ENCODE results near the gene OSBPL1A. TPM values are rescaled to one million over a fixed set of nuclear protein-coding genes. Genes with fewer than 3 reads are reported as not detected.

The OSBPL1A gene
- total RNA-seq, 1 experiment from 2014 or later, result 53.1 TPM

GRCh38 chr18:24417480-24417879 lies 19.9 kb upstream of the OSBPL1A start:
- Mint-ChIP-seq H3K9me3 (no peaks in the 10 kb centered on the region), H3K27me3 (ENCODE audit: low read depth) (peaks cover 2% of the 10 kb centered on the region; the same call in 1 of the 2 replicates), H3K4me3 (no peak overlapping the region), H3K36me3 (no peaks in the 10 kb centered on the region), H3K4me1 (peaks cover 12% of the 10 kb centered on the region), H3K27ac (no peak overlapping the region)
- DNase-seq (ENCODE audit: low spot score), result no peak
- POLR2A ChIA-PET, result interaction anchor here (0.7 kb wide), 1 partner anchor 37 kb away, joined by 10 read pairs; no protein-coding TSS in a partner anchor
- CTCF ChIA-PET, result interaction anchor here (0.8 to 1.7 kb wide), 3 partner anchors 11 to 72 kb away, joined by 3 to 4 read pairs (median 3); no protein-coding TSS in a partner anchor
- ATAC-seq, result no peak
- TF ChIP-seq ZBTB21 (CRISPR knock-in tag; IDR thresholded peaks at IDR 0.05; ENCODE audit: borderline replicate concordance), result no peak
- TF ChIP-seq GABPB1 (CRISPR knock-in tag; IDR thresholded peaks at IDR 0.05), result no peak
- TF ChIP-seq KAT7 (CRISPR knock-in tag; IDR thresholded peaks at IDR 0.05; ENCODE audit: borderline replicate concordance), result no peak
- TF ChIP-seq RELA (CRISPR knock-in tag; IDR thresholded peaks at IDR 0.05; ENCODE audit: borderline replicate concordance), result no peak
- TF ChIP-seq CREB1 (CRISPR knock-in tag; IDR thresholded peaks at IDR 0.05), result no peak
- no peak for TF ChIP-seq SMAD3 (CRISPR knock-in tag; IDR thresholded peaks at IDR 0.05; ENCODE audit: borderline replicate concordance)
- no peak for TF ChIP-seq TCF7 (CRISPR knock-in tag; IDR thresholded peaks at IDR 0.05; ENCODE audit: low read depth)
- TF ChIP-seq CTCF (IDR thresholded peaks at IDR 0.05), result no peak
- TF ChIP-seq NFE2L1 (CRISPR knock-in tag; IDR thresholded peaks at IDR 0.05), result no peak
- TF ChIP-seq HMGA2 (CRISPR knock-in tag; IDR thresholded peaks at IDR 0.05), result no peak
- no peak for TF ChIP-seq IRF2 (CRISPR knock-in tag; IDR thresholded peaks at IDR 0.05; ENCODE audit: borderline replicate concordance, low read depth)
- TF ChIP-seq ESRRA (CRISPR knock-in tag; IDR thresholded peaks at IDR 0.05; ENCODE audit: borderline replicate concordance), result no peak
- TF ChIP-seq FOXK1 (CRISPR knock-in tag; IDR thresholded peaks at IDR 0.05), result no peak

GRCh38 chr18:24414349-24415003 lies 16.9 kb upstream of the OSBPL1A start:
- no peak overlapping the region for H3K4me3 Mint-ChIP-seq
- peaks cover 19% of the 10 kb centered on the region for H3K4me1 Mint-ChIP-seq
- no peak overlapping the region for H3K27ac Mint-ChIP-seq
- no peaks in the 10 kb centered on the region for H3K36me3 Mint-ChIP-seq
- POLR2A ChIA-PET, result no interaction called here
- DNase-seq (ENCODE audit: low spot score) (no peak), ATAC-seq (no peak)
- H3K9me3 Mint-ChIP-seq, result no peaks in the 10 kb centered on the region
- CTCF ChIA-PET, result interaction anchor here (0.7 to 4.4 kb wide), 7 partner anchors 14 to 238 kb away, joined by 3 to 51 read pairs (median 7); no protein-coding TSS in a partner anchor
- peaks cover 6% of the 10 kb centered on the region for H3K27me3 Mint-ChIP-seq (ENCODE audit: low read depth)
- TF ChIP-seq ERG (CRISPR knock-in tag; IDR thresholded peaks at IDR 0.05) (no peak), AR (CRISPR knock-in tag; IDR thresholded peaks at IDR 0.05) (no peak), E2F5 (CRISPR knock-in tag; IDR thresholded peaks at IDR 0.05) (no peak), OVOL2 (CRISPR knock-in tag; IDR thresholded peaks at IDR 0.05; ENCODE audit: borderline replicate concordance) (no peak), AFF4 (CRISPR knock-in tag; IDR thresholded peaks at IDR 0.05; ENCODE audit: borderline replicate concordance) (no peak), SOX15 (CRISPR knock-in tag; IDR thresholded peaks at IDR 0.05) (no peak), TCF7 (CRISPR knock-in tag; IDR thresholded peaks at IDR 0.05; ENCODE audit: low read depth) (no peak), HMGA2 (CRISPR knock-in tag; IDR thresholded peaks at IDR 0.05) (no peak), USF1 (CRISPR knock-in tag; IDR thresholded peaks at IDR 0.05) (no peak), CDX4 (CRISPR knock-in tag; IDR thresholded peaks at IDR 0.05; ENCODE audit: borderline replicate concordance) (no peak), ZNF219 (CRISPR knock-in tag; IDR thresholded peaks at IDR 0.05; ENCODE audit: borderline replicate concordance) (no peak), ETV6 (CRISPR knock-in tag; IDR thresholded peaks at IDR 0.05) (no peak)

Measured in WTC11 (cell line).